ENCODE results near the gene SIGLEC9. TPM values are rescaled to one million over a fixed set of nuclear protein-coding genes. Genes with fewer than 3 reads are reported as not detected.
"Not testable (repeated sequence)": the region's sequence is repeated elsewhere in the genome, so short reads cannot be mapped to it uniquely, and the experiment has no call there.

SIGLEC9 gene
- total and polyA plus RNA-seq, 9 donors, result 1.7 to 10.4 (median 2.9) TPM

DNA sequence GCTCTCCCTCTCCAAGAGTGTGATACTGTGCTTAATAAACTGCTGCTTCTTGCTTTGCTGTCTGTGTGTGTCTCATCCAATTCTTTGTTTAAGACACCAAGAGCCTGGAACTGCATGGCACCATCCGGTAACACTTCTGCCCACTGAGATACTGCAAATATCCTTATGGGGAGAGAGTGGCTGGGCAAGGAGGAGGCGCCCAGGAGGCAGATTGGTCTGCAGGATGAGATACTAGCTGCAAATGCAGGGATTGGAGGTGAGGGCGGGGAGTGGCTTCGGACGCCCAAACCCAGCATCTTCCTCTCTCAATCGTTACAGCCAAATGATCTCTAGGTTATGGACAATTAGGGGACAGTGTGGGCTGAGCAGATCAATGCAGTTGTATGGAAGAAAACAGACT lies 15.7 kb downstream of the SIGLEC9 start:
- no peak for TF ChIP-seq EP300 (IDR thresholded peaks at IDR 0.05)
- no peak for TF ChIP-seq POLR2A (IDR thresholded peaks at IDR 0.05)
- TF ChIP-seq, protein P1, sequence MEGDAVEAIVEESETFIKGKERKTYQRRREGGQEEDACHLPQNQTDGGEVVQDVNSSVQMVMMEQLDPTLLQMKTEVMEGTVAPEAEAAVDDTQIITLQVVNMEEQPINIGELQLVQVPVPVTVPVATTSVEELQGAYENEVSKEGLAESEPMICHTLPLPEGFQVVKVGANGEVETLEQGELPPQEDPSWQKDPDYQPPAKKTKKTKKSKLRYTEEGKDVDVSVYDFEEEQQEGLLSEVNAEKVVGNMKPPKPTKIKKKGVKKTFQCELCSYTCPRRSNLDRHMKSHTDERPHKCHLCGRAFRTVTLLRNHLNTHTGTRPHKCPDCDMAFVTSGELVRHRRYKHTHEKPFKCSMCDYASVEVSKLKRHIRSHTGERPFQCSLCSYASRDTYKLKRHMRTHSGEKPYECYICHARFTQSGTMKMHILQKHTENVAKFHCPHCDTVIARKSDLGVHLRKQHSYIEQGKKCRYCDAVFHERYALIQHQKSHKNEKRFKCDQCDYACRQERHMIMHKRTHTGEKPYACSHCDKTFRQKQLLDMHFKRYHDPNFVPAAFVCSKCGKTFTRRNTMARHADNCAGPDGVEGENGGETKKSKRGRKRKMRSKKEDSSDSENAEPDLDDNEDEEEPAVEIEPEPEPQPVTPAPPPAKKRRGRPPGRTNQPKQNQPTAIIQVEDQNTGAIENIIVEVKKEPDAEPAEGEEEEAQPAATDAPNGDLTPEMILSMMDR (IDR thresholded peaks at IDR 0.05), result no peak
- DNase-seq, result peak in 1 of 5 donors; percentile 4
- H3K27ac ChIP-seq, result no peak overlapping the region
- H3K27me3 ChIP-seq, result no peaks in the 10 kb centered on the region
- H3K4me1 ChIP-seq (ENCODE audit: insufficient read depth), result no peaks in the 10 kb centered on the region
- no peaks in the 10 kb centered on the region for H3K36me3 ChIP-seq
- H3K4me3 ChIP-seq, result no peak overlapping the region
- 43 to 50% (median 49%) methylated on average over 6 of the region's 6 CpGs for WGBS, 3 donors
- intact Hi-C loops (cut with DNase I), result no loop called here
- no peaks in the 10 kb centered on the region for H3K9me3 ChIP-seq

DNA sequence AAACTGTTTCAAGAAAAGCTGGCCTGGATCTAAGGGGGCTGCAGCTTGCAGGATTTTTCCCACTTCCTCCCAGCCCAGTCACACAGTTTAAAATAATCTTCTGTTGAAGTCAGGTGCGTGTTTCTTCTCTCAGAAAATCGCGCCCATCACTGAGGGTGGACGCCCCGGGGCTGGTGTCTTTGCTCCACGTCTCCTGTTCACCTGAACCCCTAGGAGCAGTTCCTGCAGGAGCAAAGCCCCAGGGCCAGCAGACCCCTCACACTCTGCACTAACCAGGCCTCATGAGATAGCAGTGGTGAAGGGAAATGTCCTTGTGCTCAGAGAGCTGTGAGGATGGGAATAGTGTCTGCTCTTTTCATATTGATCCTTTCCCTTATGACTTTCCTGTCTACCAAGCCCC lies 16.5 kb downstream of the SIGLEC9 start:
- Histone ChIP-seq H3K27me3 (no peaks in the 10 kb centered on the region), H3K4me1 (ENCODE audit: insufficient read depth) (no peaks in the 10 kb centered on the region), H3K4me3 (no peak overlapping the region), H3K36me3 (no peaks in the 10 kb centered on the region), H3K27ac (no peak overlapping the region), H3K9me3 (no peaks in the 10 kb centered on the region)
- DNase-seq, result no peak
- TF ChIP-seq POLR2A (IDR thresholded peaks at IDR 0.05), result no peak
- TF ChIP-seq EP300 (IDR thresholded peaks at IDR 0.05), result no peak
- TF ChIP-seq, protein P1 (IDR thresholded peaks at IDR 0.05), result no peak
- intact Hi-C loops (cut with DNase I), result no loop called here
- 88 to 91% (median 88%) methylated on average over 6 of the region's 6 CpGs for WGBS, 3 donors

DNA sequence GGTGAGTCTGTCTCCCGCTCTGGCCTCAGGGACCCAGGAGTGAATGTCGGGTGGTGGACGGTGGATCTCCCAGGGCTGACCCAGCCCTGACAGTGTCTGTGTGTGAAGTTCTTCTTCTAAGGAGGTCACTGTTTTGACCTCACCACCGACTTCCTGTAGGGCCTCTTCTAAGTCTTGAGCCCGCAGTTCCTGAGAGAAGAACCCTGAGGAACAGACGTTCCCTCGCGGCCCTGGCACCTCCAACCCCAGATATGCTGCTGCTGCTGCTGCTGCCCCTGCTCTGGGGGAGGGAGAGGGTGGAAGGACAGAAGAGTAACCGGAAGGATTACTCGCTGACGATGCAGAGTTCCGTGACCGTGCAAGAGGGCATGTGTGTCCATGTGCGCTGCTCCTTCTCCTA lies 17.4 kb downstream of the SIGLEC9 start, which contains the start of gene SIGLEC7:
Gene SIGLEC7 (plus strand): TSS at position 183 of the 400 bp plus-strand sequence. CDS start 69 bp downstream, at position 252.
- Histone ChIP-seq H3K4me3 (no peak within 1 kb of the TSS), H3K27me3 (no peaks in the 10 kb centered on the region)
- WGBS, 3 donors, result 66 to 74% (median 70%) methylated on average over 13 to 14 of the region's 14 CpGs

GRCh38 chr19:51142809-51143475 lies 18.2 kb downstream of the SIGLEC9 start:
- intact Hi-C loops (cut with DNase I); H3K4me1 ChIP-seq (ENCODE audit: insufficient read depth); H3K27me3 ChIP-seq; DNase-seq; H3K27ac ChIP-seq; H3K9me3 ChIP-seq; H3K36me3 ChIP-seq; H3K4me3 ChIP-seq: not testable (repeated sequence)
- WGBS, 3 donors, result 84 to 90% (median 85%) methylated on average over 12 to 15 of the region's 15 CpGs

More for the DNA sequence above, 17.4 kb downstream of the SIGLEC9 start, which contains the start of gene SIGLEC7:
- no peak for DNase-seq
- Histone ChIP-seq H3K36me3 (no peaks in the 10 kb centered on the region), H3K9me3 (no peaks in the 10 kb centered on the region), H3K4me1 (ENCODE audit: insufficient read depth) (no peaks in the 10 kb centered on the region), H3K27ac (no peak within 1 kb of the TSS)
- intact Hi-C loops (cut with DNase I), result no loop called here
- TF ChIP-seq, protein P1 (IDR thresholded peaks at IDR 0.05), result no peak
- TF ChIP-seq POLR2A (IDR thresholded peaks at IDR 0.05) (no peak), EP300 (IDR thresholded peaks at IDR 0.05) (no peak)

GRCh38 chr19:51143486-51143885 lies 18.8 kb downstream of the SIGLEC9 start:
- Histone ChIP-seq H3K9me3 (no peaks in the 10 kb centered on the region), H3K27ac (no peak overlapping the region), H3K4me3 (no peak overlapping the region), H3K4me1 (ENCODE audit: insufficient read depth) (no peaks in the 10 kb centered on the region), H3K27me3 (no peaks in the 10 kb centered on the region), H3K36me3 (no peaks in the 10 kb centered on the region)
- TF ChIP-seq, protein P1 (IDR thresholded peaks at IDR 0.05), result no peak
- TF ChIP-seq EP300 (IDR thresholded peaks at IDR 0.05) (no peak), POLR2A (IDR thresholded peaks at IDR 0.05) (no peak)
- intact Hi-C loops (cut with DNase I), result no loop called here
- DNase-seq, result no peak
- 90 to 91% (median 91%) methylated on average over 5 of the region's 5 CpGs for WGBS, 3 donors

Data from ovary (tissue), 9 donors.